ENCODE data around the gene CPA5. TPM values are rescaled to one million over a fixed set of nuclear protein-coding genes. Genes with fewer than 3 reads are reported as not detected.

CPA5 gene
- total RNA-seq, 1 experiment from 2014 or later, result not detected

DNA sequence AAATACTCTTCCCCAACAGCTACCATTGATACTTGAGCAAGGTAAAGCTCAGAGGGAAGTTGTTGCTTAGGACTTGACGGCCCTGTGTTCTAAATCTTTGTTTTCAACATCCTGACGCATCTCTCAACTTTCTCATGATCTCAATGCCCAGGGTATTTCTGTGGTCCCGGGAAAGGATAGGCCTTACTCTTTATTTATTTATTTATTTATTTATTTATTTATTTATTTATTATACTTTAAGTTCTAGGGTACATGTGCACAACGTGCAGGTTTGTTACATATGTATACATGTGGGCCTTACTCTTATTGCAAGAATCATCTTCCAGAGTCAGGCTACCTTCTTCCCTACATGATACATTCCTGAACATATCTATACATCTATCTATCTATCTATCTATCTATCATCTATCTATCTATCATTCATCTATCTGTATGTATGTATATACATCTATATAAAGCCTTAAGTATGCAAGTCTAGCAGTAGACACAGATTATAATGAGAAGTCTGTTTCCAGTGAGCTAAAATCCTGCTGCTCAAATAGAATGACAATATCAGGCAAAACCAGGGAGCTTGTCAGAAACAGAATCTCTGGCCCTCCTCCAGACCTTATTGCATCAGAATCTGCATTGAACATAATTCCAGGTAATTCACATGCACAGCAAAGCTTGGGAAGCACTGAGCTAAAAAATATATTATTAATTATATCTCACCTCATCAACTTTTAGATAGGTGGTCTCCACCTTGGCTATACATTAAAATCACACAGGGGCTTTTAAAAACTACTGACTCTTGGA, 12.2 kb upstream of the CPA5 start:
- DNase-seq (ENCODE audit: low read depth), result no peak

DNA sequence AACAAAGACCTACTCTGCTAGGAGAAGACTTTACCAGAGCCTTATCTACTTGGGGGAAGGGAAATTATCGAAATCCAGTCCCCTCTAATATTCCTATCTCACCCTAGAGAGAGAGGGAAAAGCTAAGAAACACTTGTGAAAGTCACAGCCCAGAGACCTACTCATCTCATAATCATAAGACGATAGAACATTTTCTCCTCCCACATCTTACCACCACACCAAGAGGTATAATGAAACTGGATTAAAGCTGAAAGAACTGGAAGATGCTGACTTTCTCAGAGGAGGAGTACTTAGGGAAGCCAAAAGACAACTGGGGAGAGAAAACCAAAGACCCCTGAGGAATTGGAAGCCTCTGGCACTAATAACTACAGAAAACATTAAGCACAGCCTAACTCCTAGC, 10.8 kb upstream of the CPA5 start:
- no peak for DNase-seq (ENCODE audit: low read depth)

DNA sequence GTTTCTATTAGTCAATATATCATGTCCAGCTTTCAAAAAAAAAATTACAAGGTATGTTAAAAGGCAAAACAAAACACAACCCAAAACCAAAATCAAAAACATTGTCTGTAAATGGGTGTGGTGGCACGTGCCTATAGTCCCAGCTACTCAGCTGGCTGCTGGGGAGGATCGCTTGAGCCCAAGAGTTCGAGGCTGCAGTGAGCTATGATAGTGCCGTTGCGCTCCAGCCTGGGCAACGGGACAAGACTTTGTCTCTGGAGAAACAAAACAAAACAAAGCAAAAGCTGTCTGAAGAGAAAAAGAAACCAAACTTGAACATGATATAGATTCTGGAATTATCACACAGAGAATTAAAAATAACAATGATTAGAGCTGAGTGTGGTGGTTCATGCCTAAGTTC, 10.3 kb upstream of the CPA5 start:
- no peak for DNase-seq (ENCODE audit: low read depth)

DNA sequence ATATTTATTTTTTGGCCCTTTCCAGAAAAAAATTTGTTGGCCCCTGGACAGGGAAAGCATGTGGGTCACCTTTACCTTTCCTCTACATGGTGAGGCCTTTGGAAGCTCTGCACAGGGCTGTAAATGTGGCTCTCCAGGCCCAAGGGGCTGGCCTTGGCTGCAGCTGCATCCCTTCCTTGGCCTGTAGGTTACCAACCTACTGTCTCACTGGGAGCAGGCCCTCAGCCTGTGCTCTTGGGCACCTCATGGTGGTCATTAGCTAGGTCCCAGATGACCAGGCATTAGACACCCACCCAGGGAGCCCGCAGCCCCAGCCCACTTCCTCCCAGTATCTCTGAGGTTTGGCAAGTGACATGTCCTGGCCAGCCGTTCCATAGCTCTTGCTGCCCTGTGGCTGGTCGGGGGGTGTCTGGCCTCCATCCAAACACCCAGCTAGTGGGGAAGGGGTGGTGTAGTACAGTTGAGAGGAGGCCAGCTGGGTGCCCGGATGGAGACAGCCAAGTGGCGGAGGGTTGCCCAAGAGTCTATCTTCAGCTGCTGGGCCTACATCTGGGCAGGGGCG, 7.1 kb upstream of the CPA5 start:
- no peak for DNase-seq (ENCODE audit: low read depth)

DNA sequence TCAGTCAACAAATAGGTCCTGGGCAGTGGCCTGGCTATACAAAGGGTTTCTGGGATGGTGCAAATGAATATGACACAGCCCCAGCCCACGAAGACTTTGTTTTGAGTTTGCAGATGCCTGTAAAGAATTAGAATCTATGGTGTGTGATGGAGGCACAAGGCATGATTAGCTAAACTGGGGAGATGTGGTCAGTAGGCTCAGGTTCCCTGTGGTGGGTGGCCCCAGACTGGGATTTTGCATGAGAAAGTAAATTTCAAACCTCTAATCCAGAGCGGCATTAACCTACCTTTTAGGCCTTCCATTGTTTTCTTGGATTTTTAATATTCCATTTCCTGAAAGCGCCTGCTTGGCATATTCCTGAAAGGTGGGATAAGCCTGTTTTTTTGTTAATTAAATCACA, 6.4 kb upstream of the CPA5 start:
- DNase-seq (ENCODE audit: low read depth), result no peak

DNA sequence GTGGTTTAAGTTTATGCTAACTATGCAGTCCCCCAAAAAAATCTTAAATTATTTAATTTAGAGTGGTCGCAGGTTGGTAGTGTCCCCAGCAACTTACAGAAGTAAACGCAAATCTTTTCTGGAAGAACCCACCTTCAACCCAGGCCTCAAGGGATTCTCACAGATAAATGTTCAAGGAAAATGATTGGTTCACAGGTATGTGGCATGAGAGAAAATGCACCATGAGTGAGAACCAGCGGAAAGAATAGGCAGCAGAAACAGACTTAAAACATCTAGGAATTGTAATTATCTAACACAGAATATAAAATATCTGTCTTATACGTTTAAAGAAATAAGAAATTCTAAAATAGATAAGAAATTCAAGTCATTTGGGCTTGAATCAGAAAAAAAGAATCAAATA, 2.7 kb upstream of the CPA5 start:
- DNase-seq (ENCODE audit: low read depth), result no peak

DNA sequence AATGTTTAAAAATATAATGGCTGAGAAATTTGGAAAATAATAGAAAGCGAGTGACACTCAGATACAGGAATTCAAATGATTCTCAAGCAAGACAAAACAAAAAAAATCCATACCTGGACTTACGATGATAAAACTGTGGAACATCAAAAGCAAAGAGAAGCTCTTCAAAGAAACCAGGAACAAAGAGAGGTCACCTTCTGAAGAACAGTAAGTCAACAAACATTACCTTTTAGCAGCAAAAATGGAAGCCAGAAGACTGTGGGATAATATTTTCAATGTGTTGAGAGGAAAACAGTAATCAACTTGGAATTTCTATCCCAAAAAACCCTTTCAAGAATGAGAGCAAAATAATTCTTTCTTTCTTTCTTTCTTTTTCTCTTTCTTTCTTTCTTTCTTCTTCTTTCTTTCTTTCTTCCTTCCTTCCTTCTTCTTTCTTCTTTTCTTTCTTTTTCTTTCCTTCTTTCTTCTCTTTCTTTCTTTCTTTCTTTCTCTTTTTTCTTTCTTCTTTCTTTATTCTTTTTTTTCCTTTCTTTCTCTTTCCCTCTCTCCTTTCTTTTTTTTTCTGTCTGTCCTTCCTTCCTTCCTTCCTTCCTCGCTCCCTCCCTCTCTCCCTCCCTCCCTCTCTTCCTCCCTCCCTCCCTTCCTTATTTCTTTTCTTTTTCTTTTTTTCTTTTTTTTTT, 1.8 kb upstream of the CPA5 start:
- no peak for DNase-seq (ENCODE audit: low read depth)

DNA sequence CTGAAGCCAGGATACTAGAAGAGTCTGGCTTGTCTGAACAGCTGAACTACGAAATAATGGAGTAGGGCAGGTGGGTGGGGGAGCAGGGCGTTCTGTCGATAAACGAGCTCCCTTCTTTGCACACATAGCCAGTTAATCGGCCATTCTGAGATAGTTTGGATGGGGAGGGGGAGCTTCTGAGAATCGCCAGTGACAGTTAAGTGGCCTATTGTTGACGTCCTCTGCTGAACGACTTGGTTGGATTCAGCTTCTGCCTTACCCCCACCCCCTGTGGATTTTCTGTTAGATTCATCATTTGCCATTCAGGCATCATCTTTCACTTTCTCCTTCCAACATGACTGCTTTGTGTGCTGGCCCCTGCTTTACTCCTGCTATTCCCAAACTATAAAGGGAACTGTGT, 520 bp downstream of the CPA5 start:
- no peak for DNase-seq (ENCODE audit: low read depth)

DNA sequence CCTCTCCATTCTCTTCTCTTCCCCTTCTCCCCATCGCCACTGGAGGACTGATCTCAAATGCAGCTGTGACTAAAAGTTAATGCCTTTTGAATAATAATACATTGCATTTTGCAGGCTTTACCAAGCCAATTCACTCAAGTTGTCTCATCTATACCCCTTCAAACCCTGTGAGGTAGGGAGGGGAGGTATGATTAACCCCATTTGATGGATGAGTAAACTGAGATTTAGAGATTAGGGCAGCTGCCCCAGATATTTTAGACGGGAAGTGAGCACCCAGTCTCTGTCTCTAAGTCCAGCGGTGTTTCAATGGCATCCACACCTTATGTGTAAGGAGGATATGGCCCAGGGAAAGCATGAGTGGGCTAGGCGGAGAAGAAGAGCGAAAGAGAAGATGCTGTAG, 1.1 kb downstream of the CPA5 start:
- DNase-seq (ENCODE audit: low read depth), result no peak

DNA sequence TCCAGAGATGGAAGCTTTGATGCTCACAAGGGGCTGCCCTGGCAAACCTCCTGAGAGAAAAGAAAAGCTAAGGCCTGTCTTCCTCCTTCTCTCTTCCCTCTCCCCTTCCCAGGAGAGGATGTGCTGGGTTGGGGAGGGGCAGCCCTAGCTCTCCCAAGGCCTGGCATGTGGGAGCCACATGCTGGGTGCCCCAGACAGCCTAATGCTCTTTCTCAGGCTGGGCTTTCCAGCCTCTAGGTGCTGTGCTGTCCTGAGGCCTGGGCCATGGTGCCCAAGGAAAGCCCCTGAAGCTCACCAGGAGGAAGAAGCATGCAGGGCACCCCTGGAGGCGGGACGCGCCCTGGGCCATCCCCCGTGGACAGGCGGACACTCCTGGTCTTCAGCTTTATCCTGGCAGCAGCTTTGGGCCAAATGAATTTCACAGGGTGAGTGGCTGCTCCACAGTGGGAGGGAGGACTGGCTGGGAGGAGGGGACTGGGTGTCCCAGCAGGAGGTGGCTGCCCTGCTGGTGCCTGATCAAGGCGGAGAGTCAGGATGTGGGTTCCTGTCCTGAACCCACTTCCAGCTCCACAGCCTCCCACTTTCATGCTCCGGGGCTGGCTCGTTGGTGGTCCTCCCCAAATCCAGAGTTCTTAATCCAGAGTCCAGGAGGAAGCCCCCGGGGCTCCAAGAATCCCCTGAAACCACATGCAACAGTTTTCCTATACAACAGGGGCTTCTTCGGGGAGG, 1.7 kb downstream of the CPA5 start:
- DNase-seq (ENCODE audit: low read depth), result no peak

DNA sequence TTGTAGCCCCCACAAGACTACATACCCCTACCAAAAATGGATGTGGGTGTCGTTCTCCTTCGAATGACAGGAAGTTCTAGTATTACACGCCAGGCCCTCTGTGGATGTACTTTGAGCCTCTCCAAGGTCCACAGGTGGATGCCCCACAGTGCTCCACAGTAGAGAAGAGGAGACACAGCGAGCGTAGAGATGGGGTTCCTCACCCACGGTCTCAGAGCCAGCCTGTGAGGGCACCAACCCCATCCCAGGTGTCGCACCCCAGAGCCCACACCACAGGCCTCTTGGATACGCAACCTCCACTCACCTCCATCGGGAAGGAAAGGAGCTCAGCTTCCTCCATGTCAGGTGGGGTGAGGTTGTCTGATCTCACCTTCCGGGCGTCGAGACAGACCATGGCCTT, 2.3 kb downstream of the CPA5 start:
- DNase-seq (ENCODE audit: low read depth), result no peak

DNA sequence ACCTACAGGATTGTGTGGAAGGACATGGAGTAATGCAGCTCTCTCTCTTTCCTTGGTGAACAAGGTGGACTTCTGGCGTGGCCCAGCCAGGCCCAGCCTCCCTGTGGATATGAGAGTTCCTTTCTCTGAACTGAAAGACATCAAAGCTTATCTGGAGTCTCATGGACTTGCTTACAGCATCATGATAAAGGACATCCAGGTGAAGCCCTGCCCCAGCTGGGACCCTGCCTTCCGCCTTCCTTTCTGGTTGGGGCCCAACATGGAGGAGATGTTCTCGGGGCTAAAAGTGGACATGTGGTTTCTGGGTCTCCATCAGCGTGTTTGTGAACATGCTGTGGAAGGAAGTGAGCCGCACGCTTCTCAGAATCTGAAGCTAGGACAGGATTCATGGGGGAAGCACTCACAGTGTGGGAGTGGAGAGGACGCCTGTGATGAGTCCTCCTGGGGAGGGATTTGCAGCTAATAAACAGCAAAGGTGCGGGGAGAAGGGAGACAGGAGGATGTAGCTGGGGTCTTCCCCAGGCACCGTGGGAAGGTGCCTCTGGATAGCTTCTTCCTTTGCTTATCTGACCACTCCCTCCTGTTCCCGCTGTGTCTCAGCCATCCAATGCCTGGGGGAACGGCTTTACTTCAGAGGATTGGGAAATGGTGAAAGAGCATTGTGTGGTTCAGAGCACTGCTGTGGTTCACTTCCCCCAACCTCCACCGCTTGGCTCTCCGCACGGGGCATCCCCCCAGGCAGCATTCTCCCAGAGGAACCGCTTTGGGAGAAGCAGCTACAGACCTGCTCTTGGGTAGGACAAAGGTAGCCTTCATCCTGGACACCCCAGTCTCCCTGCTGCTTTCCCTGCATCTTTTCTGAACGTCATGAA, 5.5 kb downstream of the CPA5 start:
- DNase-seq (ENCODE audit: low read depth), result no peak

DNA sequence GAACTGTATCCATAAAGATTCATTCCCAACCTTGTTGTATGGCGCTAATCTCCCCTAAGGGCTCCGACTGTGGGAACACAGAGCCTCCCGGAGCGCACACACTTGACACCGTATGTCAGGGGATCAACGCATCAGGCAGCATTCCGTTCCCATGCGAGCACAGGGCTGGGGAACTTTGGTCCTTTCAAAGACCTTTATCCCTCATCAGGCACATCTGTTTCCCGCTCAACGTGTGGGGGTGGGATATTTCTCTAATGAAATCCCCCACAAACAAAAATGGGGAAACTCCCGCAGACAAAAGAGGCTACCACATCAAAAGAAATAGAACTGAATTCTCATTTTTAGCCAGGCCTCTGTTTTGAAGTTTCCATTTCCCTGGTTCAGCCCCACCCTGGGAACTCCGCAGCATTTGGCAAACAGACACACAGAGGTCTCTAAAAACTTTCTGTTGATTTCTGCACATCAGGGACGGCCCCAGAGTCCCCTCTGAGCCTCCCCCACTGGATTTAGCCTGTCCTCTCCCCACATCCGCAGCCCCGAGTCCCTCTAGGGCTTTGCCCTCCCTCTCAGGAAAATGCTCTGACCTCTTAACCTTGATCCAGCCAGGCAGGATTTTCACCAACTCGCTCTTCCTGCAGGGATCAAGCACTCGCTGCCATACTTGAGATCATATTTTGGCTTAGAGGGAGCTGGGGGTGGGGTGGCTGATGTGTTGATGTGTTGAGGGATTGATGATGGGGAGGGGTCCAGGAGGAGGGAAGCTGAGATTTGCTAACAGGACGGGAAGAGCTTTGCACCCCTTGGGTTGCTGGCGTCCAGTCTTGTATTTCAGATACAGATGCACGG, 6.6 kb downstream of the CPA5 start:
- no peak for DNase-seq (ENCODE audit: low read depth)

DNA sequence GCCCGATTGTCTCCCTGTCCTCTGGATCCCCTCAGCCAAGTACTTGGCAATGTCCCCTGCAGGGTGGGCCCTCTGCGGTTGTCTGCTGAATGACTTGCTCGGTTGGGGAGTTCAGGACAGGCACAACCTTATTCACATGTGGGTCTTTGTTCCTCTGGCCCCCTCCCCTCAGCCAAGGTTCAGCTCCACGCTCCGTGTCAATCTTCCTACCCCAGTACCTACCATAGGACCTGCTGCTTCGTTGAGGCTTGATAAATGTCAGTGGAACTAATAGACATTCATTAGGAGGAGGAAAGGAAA, 7.1 kb downstream of the CPA5 start:
- DNase-seq (ENCODE audit: low read depth), result no peak

DNA sequence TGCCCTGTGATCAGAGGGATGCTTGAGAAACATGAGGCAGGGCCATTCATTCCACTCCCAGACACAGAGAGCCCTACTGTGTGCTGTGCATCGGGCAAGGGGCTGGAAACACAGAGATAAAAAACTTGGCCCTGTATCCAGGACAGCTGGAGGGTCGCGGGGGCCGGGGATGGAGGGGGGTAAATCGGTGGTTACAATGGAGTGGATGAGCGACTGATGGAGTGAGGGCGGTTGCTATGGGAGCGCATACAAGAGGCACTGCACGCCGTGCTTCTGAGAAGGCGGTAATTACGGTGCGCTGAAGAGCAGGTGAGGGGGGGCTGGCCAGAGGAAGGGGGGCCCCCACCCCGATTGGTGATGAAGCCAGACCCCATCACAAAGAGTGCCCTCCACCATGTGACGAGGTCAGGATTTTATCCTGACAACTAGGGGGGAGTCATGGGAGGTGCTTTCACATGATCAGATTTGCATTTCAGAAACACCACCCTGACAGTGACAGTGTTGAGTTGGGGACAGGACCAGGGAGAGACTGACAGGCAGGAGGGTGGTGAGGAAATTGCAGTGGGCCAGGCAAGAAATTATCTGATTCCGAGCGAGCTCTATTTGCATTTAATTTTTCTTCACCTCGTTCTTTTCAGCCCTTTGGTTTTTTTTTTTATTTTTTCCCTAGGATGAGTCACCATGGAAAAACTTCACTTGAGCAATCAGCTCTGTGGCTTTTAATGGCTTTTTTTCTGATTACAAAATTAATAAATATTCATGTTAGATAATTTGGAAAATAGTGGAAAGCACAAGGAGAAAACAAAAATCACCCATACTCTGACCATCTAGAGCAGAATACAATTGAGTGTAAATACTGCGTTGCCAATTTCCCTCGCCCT, 7.8 kb downstream of the CPA5 start:
- DNase-seq (ENCODE audit: low read depth), result peak; percentile 76

DNA sequence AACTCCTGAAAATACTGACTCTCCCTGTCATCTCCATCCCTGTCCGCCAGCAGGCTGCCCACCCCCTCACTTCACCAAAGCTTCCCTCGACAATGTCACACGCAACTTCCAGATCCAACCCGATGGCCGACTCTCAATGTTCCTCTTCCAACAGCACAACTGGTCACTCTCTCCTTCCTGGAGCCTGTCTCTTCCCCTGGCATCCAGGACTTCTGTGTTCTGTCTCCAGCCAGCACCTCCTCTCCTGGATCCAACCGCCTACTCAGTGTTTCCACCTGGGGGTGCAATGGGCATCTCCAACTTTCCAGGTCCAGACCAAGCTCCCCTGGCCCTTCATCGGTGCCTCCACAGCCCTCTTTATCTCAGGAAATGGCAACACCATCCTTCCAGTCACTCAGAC, 8.6 kb downstream of the CPA5 start:
- DNase-seq (ENCODE audit: low read depth), result peak; percentile 43

DNA sequence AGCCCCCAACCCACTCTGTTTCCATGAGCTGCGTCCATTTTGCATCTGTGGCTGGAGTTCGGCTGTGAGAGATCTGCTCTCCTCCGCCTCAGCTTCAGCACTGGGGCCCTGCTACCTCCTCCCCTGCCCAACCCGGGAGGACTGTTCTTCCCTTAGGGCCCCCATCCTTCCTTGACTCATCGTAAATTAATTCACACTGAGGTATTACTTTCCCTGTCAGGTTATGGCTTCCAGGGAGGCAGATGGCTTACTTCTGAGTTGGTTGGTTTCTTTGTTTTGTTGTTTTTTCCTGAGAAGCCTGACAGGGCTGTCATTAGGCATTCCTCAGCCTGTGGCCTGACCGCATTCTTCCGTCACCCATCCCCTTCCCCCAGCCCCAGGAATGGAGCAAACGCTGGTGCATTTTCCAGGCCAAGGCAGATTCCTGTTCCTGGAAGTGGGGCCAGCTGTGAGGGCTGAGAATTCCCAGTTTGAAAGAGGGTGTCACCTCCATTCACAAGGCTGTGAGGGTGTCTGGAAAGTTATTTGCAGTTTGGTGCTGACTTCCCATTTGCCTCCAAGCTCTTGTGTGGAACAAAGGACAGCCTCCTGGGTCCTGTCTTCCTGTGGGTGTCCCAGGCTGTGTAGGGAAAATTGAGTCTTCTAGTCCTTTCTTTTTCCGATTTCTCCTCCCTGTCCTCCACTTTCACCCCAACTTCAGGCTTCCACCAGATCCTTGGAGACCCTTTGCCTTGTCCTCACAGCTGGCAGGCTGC, 11.7 kb downstream of the CPA5 start:
- DNase-seq (ENCODE audit: low read depth), result peak; percentile 100

DNA sequence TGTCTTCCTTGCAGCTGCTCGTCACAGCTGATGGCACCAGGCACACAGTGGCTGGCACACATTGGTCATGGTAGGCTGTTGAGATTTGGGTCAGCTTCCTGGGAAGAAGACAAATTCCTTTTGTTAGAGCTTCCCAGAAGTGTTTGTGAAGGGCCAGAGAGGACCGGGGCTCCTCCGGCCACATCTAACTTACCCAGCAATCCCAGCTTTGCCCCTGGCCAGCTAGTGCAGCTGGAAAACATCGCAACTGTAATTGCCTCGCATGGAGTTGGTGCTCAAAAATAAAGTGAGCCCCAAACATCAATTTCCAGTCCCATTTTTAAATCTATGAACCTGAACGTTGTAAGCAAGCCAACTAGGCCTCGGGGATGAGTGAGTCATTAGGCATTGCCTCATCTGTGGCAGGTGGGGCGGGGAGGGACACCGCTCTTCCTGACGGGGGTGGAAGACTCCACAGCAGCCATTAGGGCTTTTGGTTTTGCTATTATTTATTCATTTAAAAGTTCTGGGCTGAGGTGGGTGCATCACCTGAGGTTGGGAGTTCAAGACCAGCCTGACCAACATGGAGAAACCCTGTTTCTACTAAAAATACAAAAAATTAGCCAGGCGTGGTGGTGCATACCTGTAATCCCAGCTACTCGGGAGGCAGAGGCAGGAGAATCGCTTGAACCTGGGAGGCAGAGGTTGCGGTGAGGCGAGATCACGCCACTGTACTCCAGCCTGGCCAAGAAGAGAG, 12.4 kb downstream of the CPA5 start:
- peak; percentile 97 for DNase-seq (ENCODE audit: low read depth)

Measured in M059J (cell line).